ENCODE measurements around the gene TRIM45. TPM values are rescaled to one million over a fixed set of nuclear protein-coding genes. Genes with fewer than 3 reads are reported as not detected.
"Not testable (repeated sequence)": the region's sequence is repeated elsewhere in the genome, so short reads cannot be mapped to it uniquely, and the experiment has no call there.

TRIM45 gene
- total and polyA plus RNA-seq, 4 experiments from 2014 or later = 0.11 to 0.25 (median 0.20) TPM; not detected in 1

DNA sequence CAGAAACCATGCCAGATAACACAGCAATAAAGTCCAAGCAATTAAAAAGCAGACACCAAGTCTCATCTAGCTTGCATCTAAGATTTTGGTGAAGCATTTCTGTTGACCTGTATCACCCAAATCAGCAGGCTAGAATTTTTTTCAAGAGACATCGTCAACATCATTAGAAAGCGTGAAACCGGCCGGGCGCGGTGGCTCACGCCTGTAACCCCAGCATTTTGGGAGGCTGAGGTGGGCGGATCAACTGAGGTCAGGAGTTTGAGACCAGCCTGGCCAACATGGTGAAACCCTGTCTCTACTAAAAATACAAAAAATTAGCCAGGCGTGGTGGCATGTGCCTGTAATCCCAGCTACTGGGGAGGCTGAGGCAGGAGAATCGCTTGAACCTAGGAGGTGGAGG lies 2.4 kb downstream of the TRIM45 start:
- peaks cover 12 to 20% (median 17%) of the 10 kb centered on the region in 4 donors for H3K4me1 Mint-ChIP-seq
- peak overlapping the region in 1 of 8 donors; percentile 23 for H3K4me3 Mint-ChIP-seq
- H3K27me3 ChIP-seq (ENCODE audit: insufficient read depth, low read length); H3K4me3 ChIP-seq (ENCODE audit: low read length in 2 of 2); DNase-seq; H3K9me3 Mint-ChIP-seq; H3K36me3 Mint-ChIP-seq; H3K9me3 ChIP-seq (ENCODE audit: control insufficient read depth in 1 of 2, low read length in 2 of 2); intact Hi-C loops (cut with micrococcal nuclease); H3K27ac ChIP-seq (ENCODE audit: low read depth, low read length); H3K36me3 ChIP-seq (ENCODE audit: insufficient read depth, low read length); H3K27me3 Mint-ChIP-seq; H3K27ac Mint-ChIP-seq: not testable (repeated sequence)
- CTCF ChIA-PET (ENCODE audit: partially characterized antibody) = interaction anchor here (1.2 to 2.6 kb wide), 4 partner anchors 9 to 394 kb away, joined by 3 to 25 read pairs (median 4); no protein-coding TSS in a partner anchor
- POLR2A ChIA-PET (ENCODE audit: partially characterized antibody) = interaction anchor here (2.0 kb wide), 1 partner anchor 59 kb away, joined by 8 read pairs; the partner anchor contains the start of gene TTF2
- peaks cover 26% of the 10 kb centered on the region for H3K4me1 ChIP-seq (ENCODE audit: insufficient read depth, low read length)

DNA sequence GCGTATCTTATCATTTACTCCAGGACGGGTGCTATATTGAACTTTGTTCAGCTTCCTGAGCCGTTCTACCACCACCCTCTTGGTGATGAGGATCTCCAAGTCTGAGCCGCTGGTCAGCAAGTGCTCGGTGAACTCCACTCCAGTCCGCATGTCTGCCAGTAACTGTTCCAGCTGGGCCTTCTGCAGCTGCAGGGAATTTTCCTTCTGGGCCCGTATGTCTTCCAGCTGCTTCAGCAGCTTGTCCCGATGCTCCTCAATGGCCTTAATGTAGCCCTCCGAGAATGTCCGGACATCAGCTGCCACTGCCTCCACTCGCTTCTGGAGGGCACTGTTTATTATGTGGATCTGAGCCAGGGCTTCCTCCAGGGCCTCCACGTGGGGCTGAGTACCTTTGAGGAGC lies 3.4 kb downstream of the TRIM45 start:
- no peaks in the 10 kb centered on the region for H3K27me3 ChIP-seq (ENCODE audit: insufficient read depth, low read length)
- no peak overlapping the region for H3K4me3 ChIP-seq (ENCODE audit: low read length in 2 of 2)
- H3K4me1 ChIP-seq (ENCODE audit: insufficient read depth, low read length) = peaks cover 26% of the 10 kb centered on the region
- Mint-ChIP-seq H3K27ac (no peak overlapping the region), H3K27me3 (no peaks in the 10 kb centered on the region), H3K9me3 (no peaks in the 10 kb centered on the region), H3K4me3 (no peak overlapping the region), H3K4me1 (peaks cover 12 to 20% (median 17%) of the 10 kb centered on the region in 4 donors), H3K36me3 (no peaks in the 10 kb centered on the region)
- CTCF ChIA-PET (ENCODE audit: partially characterized antibody) = interaction anchor here (1.3 to 2.6 kb wide), 3 partner anchors 10 to 393 kb away, joined by 3 to 25 read pairs (median 4); no protein-coding TSS in a partner anchor
- DNase-seq = no peak
- H3K9me3 ChIP-seq (ENCODE audit: control insufficient read depth in 1 of 2, low read length in 2 of 2) = no peaks in the 10 kb centered on the region
- H3K36me3 ChIP-seq (ENCODE audit: insufficient read depth, low read length) = no peaks in the 10 kb centered on the region
- H3K27ac ChIP-seq (ENCODE audit: low read depth, low read length) = no peak overlapping the region
- intact Hi-C loops (cut with micrococcal nuclease) = no loop called here
- POLR2A ChIA-PET (ENCODE audit: partially characterized antibody) = no interaction called here

GRCh38 chr1:117117697-117118096 lies 3.9 kb downstream of the TRIM45 start:
- intact Hi-C loops (cut with micrococcal nuclease) = no loop called here

GRCh38 chr1:117116784-117117130 lies 4.8 kb downstream of the TRIM45 start:
- Mint-ChIP-seq H3K9me3 (no peaks in the 10 kb centered on the region), H3K27ac (peak overlapping the region in 1 of 7 donors; percentile 19), H3K27me3 (no peaks in the 10 kb centered on the region), H3K4me1 (peaks cover 10 to 18% (median 14%) of the 10 kb centered on the region in 4 donors), H3K36me3 (no peaks in the 10 kb centered on the region), H3K4me3 (no peak overlapping the region)
- Histone ChIP-seq H3K4me1 (ENCODE audit: insufficient read depth, low read length) (peaks cover 18% of the 10 kb centered on the region), H3K9me3 (ENCODE audit: control insufficient read depth in 1 of 2, low read length in 2 of 2) (no peaks in the 10 kb centered on the region), H3K36me3 (ENCODE audit: insufficient read depth, low read length) (no peaks in the 10 kb centered on the region), H3K27me3 (ENCODE audit: insufficient read depth, low read length) (no peaks in the 10 kb centered on the region), H3K4me3 (ENCODE audit: low read length in 2 of 2) (no peak overlapping the region), H3K27ac (ENCODE audit: low read depth, low read length) (no peak overlapping the region)
- ChIA-PET CTCF (ENCODE audit: partially characterized antibody) (interaction anchor here (0.8 to 3.5 kb wide), 2 partner anchors 11 to 978 kb away, joined by 3 to 24 read pairs; no protein-coding TSS in a partner anchor), POLR2A (ENCODE audit: partially characterized antibody) (no interaction called here)
- DNase-seq = no peak
- intact Hi-C loops (cut with micrococcal nuclease) = no loop called here

More at GRCh38 chr1:117117697-117118096, 3.9 kb downstream of the TRIM45 start:
- Histone ChIP-seq H3K4me1 (ENCODE audit: insufficient read depth, low read length) (peaks cover 25% of the 10 kb centered on the region), H3K9me3 (ENCODE audit: control insufficient read depth in 1 of 2, low read length in 2 of 2) (no peaks in the 10 kb centered on the region), H3K4me3 (ENCODE audit: low read length in 2 of 2) (no peak overlapping the region), H3K27me3 (ENCODE audit: insufficient read depth, low read length) (no peaks in the 10 kb centered on the region), H3K27ac (ENCODE audit: low read depth, low read length) (no peak overlapping the region), H3K36me3 (ENCODE audit: insufficient read depth, low read length) (no peaks in the 10 kb centered on the region)
- Mint-ChIP-seq H3K27ac (peak overlapping the region in 3 of 7 donors; percentile 18 to 44 (median 35)), H3K4me3 (no peak overlapping the region), H3K36me3 (no peaks in the 10 kb centered on the region), H3K4me1 (peaks cover 11 to 19% (median 16%) of the 10 kb centered on the region in 4 donors), H3K27me3 (no peaks in the 10 kb centered on the region), H3K9me3 (no peaks in the 10 kb centered on the region)
- no peak for DNase-seq
- ChIA-PET CTCF (ENCODE audit: partially characterized antibody) (interaction anchor here (1.3 to 1.5 kb wide), 2 partner anchors 50 to 393 kb away, joined by 3 to 4 read pairs; no protein-coding TSS in a partner anchor), POLR2A (ENCODE audit: partially characterized antibody) (no interaction called here)

GRCh38 chr1:117116090-117116783 lies 5.3 kb downstream of the TRIM45 start:
- no peak overlapping the region for H3K4me3 Mint-ChIP-seq

GRCh38 chr1:117114877-117115276 lies 6.7 kb downstream of the TRIM45 start:
- no peaks in the 10 kb centered on the region for H3K9me3 ChIP-seq (ENCODE audit: control insufficient read depth in 1 of 2, low read length in 2 of 2)
- intact Hi-C loops (cut with micrococcal nuclease) = no loop called here
- ChIA-PET CTCF (ENCODE audit: partially characterized antibody) (interaction anchor here (0.7 to 3.5 kb wide), 3 partner anchors 13 to 402 kb away, joined by 3 to 24 read pairs (median 3); no protein-coding TSS in a partner anchor), POLR2A (ENCODE audit: partially characterized antibody) (no interaction called here)
- Mint-ChIP-seq H3K27me3 (no peaks in the 10 kb centered on the region), H3K36me3 (no peaks in the 10 kb centered on the region), H3K9me3 (no peaks in the 10 kb centered on the region), H3K4me3 (no peak overlapping the region), H3K27ac (peak overlapping the region in 5 of 7 donors; percentile 1 to 83 (median 63)), H3K4me1 (peaks cover 10 to 21% (median 15%) of the 10 kb centered on the region in 4 donors)
- no peak overlapping the region for H3K4me3 ChIP-seq (ENCODE audit: low read length in 2 of 2)
- H3K27ac ChIP-seq (ENCODE audit: low read depth, low read length) = no peak overlapping the region
- peak in 3 of 5 donors; percentile 17 to 27 (median 19) for DNase-seq
- H3K27me3 ChIP-seq (ENCODE audit: insufficient read depth, low read length) = no peaks in the 10 kb centered on the region
- peaks cover 11% of the 10 kb centered on the region for H3K4me1 ChIP-seq (ENCODE audit: insufficient read depth, low read length)
- H3K36me3 ChIP-seq (ENCODE audit: insufficient read depth, low read length) = no peaks in the 10 kb centered on the region

More at GRCh38 chr1:117116090-117116783, 5.3 kb downstream of the TRIM45 start:
- no peaks in the 10 kb centered on the region for H3K36me3 Mint-ChIP-seq
- intact Hi-C loops (cut with micrococcal nuclease) = no loop called here
- Histone ChIP-seq H3K9me3 (ENCODE audit: control insufficient read depth in 1 of 2, low read length in 2 of 2) (no peaks in the 10 kb centered on the region), H3K27me3 (ENCODE audit: insufficient read depth, low read length) (no peaks in the 10 kb centered on the region), H3K4me1 (ENCODE audit: insufficient read depth, low read length) (peaks cover 18% of the 10 kb centered on the region), H3K36me3 (ENCODE audit: insufficient read depth, low read length) (no peaks in the 10 kb centered on the region), H3K4me3 (ENCODE audit: low read length in 2 of 2) (no peak overlapping the region), H3K27ac (ENCODE audit: low read depth, low read length) (no peak overlapping the region)
- ChIA-PET CTCF (ENCODE audit: partially characterized antibody) (interaction anchor here (0.8 to 3.5 kb wide), 2 partner anchors 12 to 977 kb away, joined by 3 to 24 read pairs; no protein-coding TSS in a partner anchor), POLR2A (ENCODE audit: partially characterized antibody) (no interaction called here)
- no peak for DNase-seq
- no peaks in the 10 kb centered on the region for H3K27me3 Mint-ChIP-seq
- H3K4me1 Mint-ChIP-seq = peaks cover 10 to 19% (median 14%) of the 10 kb centered on the region in 4 donors
- no peaks in the 10 kb centered on the region for H3K9me3 Mint-ChIP-seq
- peak overlapping the region in 1 of 7 donors; percentile 14 for H3K27ac Mint-ChIP-seq

DNA sequence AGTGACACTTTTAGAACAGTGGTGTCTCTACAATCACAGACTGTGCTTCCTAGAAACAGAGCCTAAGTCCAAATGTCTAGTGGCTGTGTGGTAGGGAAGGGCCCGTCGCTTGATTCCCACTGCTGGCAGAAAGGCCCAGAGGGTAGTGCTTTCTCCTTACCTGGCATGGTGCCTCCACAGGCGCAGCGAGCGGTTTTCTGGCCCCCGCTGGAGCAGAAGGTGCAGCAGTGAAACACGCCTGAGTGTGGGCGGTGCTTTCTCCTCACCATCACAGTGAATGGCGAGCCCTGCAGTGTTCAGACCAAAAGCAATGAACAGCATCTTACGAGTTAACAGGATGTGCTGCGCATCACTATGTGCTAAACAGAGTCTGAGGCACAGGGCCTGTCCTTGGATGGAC lies 8.3 kb downstream of the TRIM45 start:
- Mint-ChIP-seq H3K9me3 (no peaks in the 10 kb centered on the region), H3K36me3 (no peaks in the 10 kb centered on the region), H3K27me3 (no peaks in the 10 kb centered on the region), H3K4me1 (peaks cover 14 to 28% (median 19%) of the 10 kb centered on the region in 4 donors), H3K4me3 (no peak overlapping the region), H3K27ac (peak overlapping the region in 2 of 7 donors; percentile 7 to 21)
- no peak overlapping the region for H3K27ac ChIP-seq (ENCODE audit: low read depth, low read length)
- H3K36me3 ChIP-seq (ENCODE audit: insufficient read depth, low read length) = no peaks in the 10 kb centered on the region
- H3K9me3 ChIP-seq (ENCODE audit: control insufficient read depth in 1 of 2, low read length in 2 of 2) = no peaks in the 10 kb centered on the region
- H3K4me3 ChIP-seq (ENCODE audit: low read length in 2 of 2) = no peak overlapping the region
- intact Hi-C loops (cut with micrococcal nuclease) = no loop called here
- ChIA-PET CTCF (ENCODE audit: partially characterized antibody) (interaction anchor here (1.6 to 3.5 kb wide), 2 partner anchors 9 to 15 kb away, joined by 7 to 24 read pairs; no protein-coding TSS in a partner anchor), POLR2A (ENCODE audit: partially characterized antibody) (no interaction called here)
- H3K27me3 ChIP-seq (ENCODE audit: insufficient read depth, low read length) = no peaks in the 10 kb centered on the region
- no peak for DNase-seq
- peaks cover 11% of the 10 kb centered on the region for H3K4me1 ChIP-seq (ENCODE audit: insufficient read depth, low read length)

Measured in CD4-positive, alpha-beta memory T cell (primary cell).